ENCODE data around the gene CTSH. TPM values are rescaled to one million over a fixed set of nuclear protein-coding genes. Genes with fewer than 3 reads are reported as not detected.

Gene CTSH
- total RNA-seq, 1 experiment from 2014 or later, result 146 TPM

DNA sequence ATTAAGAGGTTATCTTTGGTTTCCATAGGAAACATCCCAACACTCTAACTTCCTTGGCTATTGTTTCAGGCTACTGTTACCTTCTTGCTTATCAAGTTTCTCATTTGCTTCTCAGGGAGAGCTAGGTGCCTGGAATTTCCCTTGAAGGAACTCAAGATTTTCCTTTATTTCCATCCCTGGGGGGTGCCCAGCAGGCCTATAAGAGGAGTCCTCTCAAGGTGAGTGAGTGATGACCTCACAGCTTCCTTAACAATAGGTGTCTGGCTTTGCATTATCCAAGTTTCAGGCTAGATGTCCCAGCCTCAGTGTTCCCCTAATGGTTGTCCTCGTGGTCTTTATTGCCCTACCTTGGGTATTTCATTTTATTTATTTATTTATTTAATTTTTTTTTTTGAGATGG is 12.1 kb upstream of the CTSH start:
- no peaks in the 10 kb centered on the region for H3K79me2 ChIP-seq (ENCODE audit: low read length)
- intact Hi-C loops (cut with micrococcal nuclease), result no loop called here
- H3K36me3 ChIP-seq (ENCODE audit: low read depth, low read length), result no peaks in the 10 kb centered on the region
- H3K27ac ChIP-seq (ENCODE audit: low read length), result no peak overlapping the region
- H3K9me3 ChIP-seq (ENCODE audit: low read length), result no peaks in the 10 kb centered on the region
- H4K20me1 ChIP-seq (ENCODE audit: low read length), result no peaks in the 10 kb centered on the region
- DNase-seq (no peak), ATAC-seq (no peak)
- no peaks in the 10 kb centered on the region for H3K27me3 ChIP-seq (ENCODE audit: low read length)
- H3K9me2 ChIP-seq (replicated peaks; ENCODE audit: low read length), result no peaks in the 10 kb centered on the region
- no TSS peak for BruUV-seq (replicated peaks)
- CTCF ChIA-PET, result no interaction called here
- no peak overlapping the region for H2AFZ ChIP-seq (ENCODE audit: low read length)
- no peak overlapping the region for H3K9ac ChIP-seq (ENCODE audit: low read length)
- H3F3A ChIP-seq (ENCODE audit: low read length, unreplicated experiment), result no peaks in the 10 kb centered on the region
- POLR2A ChIA-PET (ENCODE audit: unreplicated experiment), result no interaction called here
- H3K4me2 ChIP-seq (ENCODE audit: low read length), result no peak overlapping the region
- TF ChIP-seq EZH2 (IDR thresholded peaks at IDR 0.05; ENCODE audit: low read length, unreplicated experiment) (no peak), EZH2phosphoT487 (IDR thresholded peaks at IDR 0.05; ENCODE audit: borderline replicate concordance, low read length) (no peak), CTCF (conservative IDR thresholded peaks at IDR 0.05; ENCODE audit: low read depth, low read length) (no peak)
- H3K4me3 ChIP-seq (ENCODE audit: low read length), result no peak overlapping the region
- H3K4me1 ChIP-seq (ENCODE audit: insufficient read depth, low read length), result peaks cover 10% of the 10 kb centered on the region

GRCh38 chr15:78955355-78955754 is 10.5 kb upstream of the CTSH start:
- intact Hi-C loops (cut with micrococcal nuclease), result no loop called here
- H4K20me1 ChIP-seq (ENCODE audit: low read length), result no peaks in the 10 kb centered on the region
- TF ChIP-seq EZH2 (IDR thresholded peaks at IDR 0.05; ENCODE audit: low read length, unreplicated experiment) (no peak), CTCF (conservative IDR thresholded peaks at IDR 0.05; ENCODE audit: low read depth, low read length) (no peak), EZH2phosphoT487 (IDR thresholded peaks at IDR 0.05; ENCODE audit: borderline replicate concordance, low read length) (no peak)

DNA sequence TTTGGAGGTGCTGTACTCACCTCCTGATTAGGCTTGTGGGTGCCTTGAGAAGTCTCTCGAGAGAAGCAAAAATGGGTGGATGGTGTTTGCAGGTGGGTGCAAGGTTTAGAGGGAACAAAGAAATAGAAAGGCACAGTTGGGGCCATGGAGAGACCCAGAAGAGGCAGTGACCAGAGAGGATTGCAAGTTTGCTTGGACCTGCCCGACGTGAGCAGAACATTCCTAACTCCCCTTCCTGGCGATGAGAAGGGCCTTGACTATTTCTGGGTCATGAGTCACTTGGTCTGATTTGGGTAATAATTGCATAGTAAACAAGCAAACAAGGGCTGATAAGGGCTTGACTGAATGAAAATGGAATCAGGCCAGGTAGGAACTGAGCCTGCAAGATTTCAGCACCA is 7.0 kb upstream of the CTSH start:
- H3K9me2 ChIP-seq (replicated peaks; ENCODE audit: low read length), result no peaks in the 10 kb centered on the region
- no peaks in the 10 kb centered on the region for H3K36me3 ChIP-seq (ENCODE audit: low read depth, low read length)
- peaks cover 41% of the 10 kb centered on the region for H3K4me1 ChIP-seq (ENCODE audit: insufficient read depth, low read length)
- ChIA-PET POLR2A (ENCODE audit: unreplicated experiment) (no interaction called here), CTCF (no interaction called here)
- no peaks in the 10 kb centered on the region for H3K27me3 ChIP-seq (ENCODE audit: low read length)
- BruUV-seq (replicated peaks), result no TSS peak
- no peak for TF ChIP-seq EZH2 (IDR thresholded peaks at IDR 0.05; ENCODE audit: low read length, unreplicated experiment)
- TF ChIP-seq EZH2phosphoT487 (IDR thresholded peaks at IDR 0.05; ENCODE audit: borderline replicate concordance, low read length), result no peak
- no peak for TF ChIP-seq CTCF (conservative IDR thresholded peaks at IDR 0.05; ENCODE audit: low read depth, low read length)
- intact Hi-C loops (cut with micrococcal nuclease), result loop anchor here (2.0 kb wide), 1 partner anchor 27 kb away; no protein-coding TSS in a partner anchor
- peak overlapping the region; percentile 5 for H2AFZ ChIP-seq (ENCODE audit: low read length)
- H3K79me2 ChIP-seq (ENCODE audit: low read length), result no peaks in the 10 kb centered on the region
- no peaks in the 10 kb centered on the region for H3K9me3 ChIP-seq (ENCODE audit: low read length)
- peak overlapping the region; percentile 59 for H3K4me2 ChIP-seq (ENCODE audit: low read length)
- H4K20me1 ChIP-seq (ENCODE audit: low read length), result no peaks in the 10 kb centered on the region
- DNase-seq, result peak; percentile 89
- peak overlapping the region; percentile 37 for H3K4me3 ChIP-seq (ENCODE audit: low read length)
- peak; percentile 79 for ATAC-seq
- H3F3A ChIP-seq (ENCODE audit: low read length, unreplicated experiment), result no peaks in the 10 kb centered on the region
- peak overlapping the region; percentile 11 for H3K9ac ChIP-seq (ENCODE audit: low read length)
- H3K27ac ChIP-seq (ENCODE audit: low read length), result peak overlapping the region; percentile 88

More at GRCh38 chr15:78955355-78955754, 10.5 kb upstream of the CTSH start:
- Histone ChIP-seq H3K27me3 (ENCODE audit: low read length) (no peaks in the 10 kb centered on the region), H3F3A (ENCODE audit: low read length, unreplicated experiment) (no peaks in the 10 kb centered on the region), H3K79me2 (ENCODE audit: low read length) (no peaks in the 10 kb centered on the region), H3K4me2 (ENCODE audit: low read length) (no peak overlapping the region), H3K4me3 (ENCODE audit: low read length) (no peak overlapping the region), H3K9me3 (ENCODE audit: low read length) (no peaks in the 10 kb centered on the region), H3K4me1 (ENCODE audit: insufficient read depth, low read length) (peaks cover 26% of the 10 kb centered on the region), H3K36me3 (ENCODE audit: low read depth, low read length) (no peaks in the 10 kb centered on the region), H3K9me2 (replicated peaks; ENCODE audit: low read length) (no peaks in the 10 kb centered on the region), H2AFZ (ENCODE audit: low read length) (no peak overlapping the region), H3K27ac (ENCODE audit: low read length) (no peak overlapping the region), H3K9ac (ENCODE audit: low read length) (no peak overlapping the region)
- DNase-seq (no peak), ATAC-seq (no peak)
- ChIA-PET CTCF (no interaction called here), POLR2A (ENCODE audit: unreplicated experiment) (no interaction called here)
- no TSS peak for BruUV-seq (replicated peaks)
